Measurements from ENCODE around the gene CROCC2. TPM values are rescaled to one million over a fixed set of nuclear protein-coding genes. Genes with fewer than 3 reads are reported as not detected.

CROCC2 gene
- total RNA-seq, 3 donors from 2014 or later: 0.07 to 0.19 TPM; not detected in 1

- H3K4me1 ChIP-seq (ENCODE audit: low read depth): no peaks in the 10 kb centered on the region
These were observed 29.2 kb downstream of the CROCC2 start for GRCh38 chr2:240935103-240935876.

GRCh38 chr2:240936106-240936505, 30.0 kb downstream of the CROCC2 start:
- Histone ChIP-seq H3K9me3 (no peaks in the 10 kb centered on the region), H3K4me1 (ENCODE audit: low read depth) (no peaks in the 10 kb centered on the region), H3K4me3 (no peak overlapping the region), H3K36me3 (ENCODE audit: low read depth) (no peaks in the 10 kb centered on the region)
- ATAC-seq (no peak), DNase-seq (peak in 1 of 3 donors; percentile 13)
- intact Hi-C loops (cut with DNase I, micrococcal nuclease): no loop called here
- no peak for TF ChIP-seq CTCF (IDR thresholded peaks at IDR 0.05)

More at GRCh38 chr2:240935103-240935876, 29.2 kb downstream of the CROCC2 start:
- H3K9me3 ChIP-seq: no peaks in the 10 kb centered on the region
- DNase-seq (peak in 1 of 3 donors; percentile 29), ATAC-seq (no peak)
- intact Hi-C loops (cut with DNase I, micrococcal nuclease): no loop called here
- no peak overlapping the region for H3K4me3 ChIP-seq
- TF ChIP-seq CTCF (IDR thresholded peaks at IDR 0.05): no peak
- no peaks in the 10 kb centered on the region for H3K36me3 ChIP-seq (ENCODE audit: low read depth)

- DNase-seq (peak in 1 of 3 donors; percentile 20), ATAC-seq (no peak)
- Histone ChIP-seq H3K4me3 (no peak overlapping the region), H3K4me1 (ENCODE audit: low read depth) (no peaks in the 10 kb centered on the region), H3K36me3 (ENCODE audit: low read depth) (no peaks in the 10 kb centered on the region), H3K9me3 (no peaks in the 10 kb centered on the region)
- no peak for TF ChIP-seq CTCF (IDR thresholded peaks at IDR 0.05)
- intact Hi-C loops (cut with DNase I, micrococcal nuclease): no loop called here
These were observed 39.9 kb downstream of the CROCC2 start for GRCh38 chr2:240946046-240946445.

- TF ChIP-seq CTCF (IDR thresholded peaks at IDR 0.05): no peak
- H3K4me1 ChIP-seq (ENCODE audit: low read depth): no peaks in the 10 kb centered on the region
- intact Hi-C loops (cut with DNase I, micrococcal nuclease): no loop called here
- no peaks in the 10 kb centered on the region for H3K9me3 ChIP-seq
- peak in 1 of 3 donors; percentile 34 for DNase-seq
- no peaks in the 10 kb centered on the region for H3K36me3 ChIP-seq (ENCODE audit: low read depth)
- H3K4me3 ChIP-seq: no peak overlapping the region
- ATAC-seq: no peak
These were observed 40.5 kb downstream of the CROCC2 start for GRCh38 chr2:240946654-240947053.

- no peaks in the 10 kb centered on the region for H3K4me1 ChIP-seq (ENCODE audit: low read depth)
- DNase-seq (peak in 1 of 3 donors; percentile 17), ATAC-seq (no peak)
- no peak for TF ChIP-seq CTCF (IDR thresholded peaks at IDR 0.05)
- no peaks in the 10 kb centered on the region for H3K9me3 ChIP-seq
- no peak overlapping the region for H3K4me3 ChIP-seq
- no peaks in the 10 kb centered on the region for H3K36me3 ChIP-seq (ENCODE audit: low read depth)
- intact Hi-C loops (cut with DNase I, micrococcal nuclease): no loop called here
These were observed 41.0 kb downstream of the CROCC2 start for GRCh38 chr2:240947176-240947575.

Data from mucosa of descending colon (tissue), 3 donors.